Measurements from ENCODE around the gene PLCB1. TPM values are rescaled to one million over a fixed set of nuclear protein-coding genes. Genes with fewer than 3 reads are reported as not detected.

PLCB1 gene
- total and polyA plus RNA-seq, 7 donors: 1.5 to 10.7 (median 4.2) TPM

DNA sequence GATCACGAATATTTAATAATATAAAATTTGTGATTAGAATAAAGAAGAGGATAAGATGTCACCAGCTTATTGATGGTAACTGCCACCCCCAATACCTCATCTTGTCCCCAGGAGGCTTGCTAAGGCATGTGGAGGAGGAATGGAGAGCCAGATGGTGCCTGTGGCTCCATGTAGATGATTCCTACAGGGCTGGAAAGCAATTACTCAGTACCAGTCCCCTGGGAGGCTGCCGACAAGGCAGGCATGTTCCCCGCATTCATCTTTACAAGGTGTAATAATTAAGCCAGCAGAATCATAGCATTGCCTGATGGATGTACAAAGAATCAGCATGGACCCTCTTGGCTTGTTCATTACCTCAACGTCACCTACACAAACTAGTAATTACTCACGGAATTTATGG, 155.3 kb downstream of the PLCB1 start:
- Histone ChIP-seq H3K4me3 (no peak overlapping the region), H3K27me3 (ENCODE audit: insufficient read depth in 3 of 3, low read length in 2 of 3) (no peaks in the 10 kb centered on the region), H3K27ac (no peak overlapping the region), H3K9me3 (no peaks in the 10 kb centered on the region), H3K36me3 (ENCODE audit: insufficient read depth in 1 of 2, low read depth in 1 of 2) (no peaks in the 10 kb centered on the region), H3K4me1 (no peaks in the 10 kb centered on the region)
- WGBS, 3 donors: 73 to 80% (median 78%) methylated on average over 5 of the region's 5 CpGs
- TF ChIP-seq, protein P1, sequence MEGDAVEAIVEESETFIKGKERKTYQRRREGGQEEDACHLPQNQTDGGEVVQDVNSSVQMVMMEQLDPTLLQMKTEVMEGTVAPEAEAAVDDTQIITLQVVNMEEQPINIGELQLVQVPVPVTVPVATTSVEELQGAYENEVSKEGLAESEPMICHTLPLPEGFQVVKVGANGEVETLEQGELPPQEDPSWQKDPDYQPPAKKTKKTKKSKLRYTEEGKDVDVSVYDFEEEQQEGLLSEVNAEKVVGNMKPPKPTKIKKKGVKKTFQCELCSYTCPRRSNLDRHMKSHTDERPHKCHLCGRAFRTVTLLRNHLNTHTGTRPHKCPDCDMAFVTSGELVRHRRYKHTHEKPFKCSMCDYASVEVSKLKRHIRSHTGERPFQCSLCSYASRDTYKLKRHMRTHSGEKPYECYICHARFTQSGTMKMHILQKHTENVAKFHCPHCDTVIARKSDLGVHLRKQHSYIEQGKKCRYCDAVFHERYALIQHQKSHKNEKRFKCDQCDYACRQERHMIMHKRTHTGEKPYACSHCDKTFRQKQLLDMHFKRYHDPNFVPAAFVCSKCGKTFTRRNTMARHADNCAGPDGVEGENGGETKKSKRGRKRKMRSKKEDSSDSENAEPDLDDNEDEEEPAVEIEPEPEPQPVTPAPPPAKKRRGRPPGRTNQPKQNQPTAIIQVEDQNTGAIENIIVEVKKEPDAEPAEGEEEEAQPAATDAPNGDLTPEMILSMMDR (IDR thresholded peaks at IDR 0.05): no peak
- ATAC-seq: no peak
- intact Hi-C loops (cut with DNase I): no loop called here
- DNase-seq: no peak

GRCh38 chr20:8291200-8291599, 159.1 kb downstream of the PLCB1 start:
- intact Hi-C loops (cut with DNase I): no loop called here
- Histone ChIP-seq H3K9me3 (no peaks in the 10 kb centered on the region), H3K4me1 (peaks cover 6% of the 10 kb centered on the region), H3K27me3 (ENCODE audit: insufficient read depth in 3 of 3, low read length in 2 of 3) (no peaks in the 10 kb centered on the region), H3K4me3 (no peak overlapping the region), H3K36me3 (ENCODE audit: insufficient read depth in 1 of 2, low read depth in 1 of 2) (no peaks in the 10 kb centered on the region), H3K27ac (no peak overlapping the region)
- ATAC-seq: no peak
- TF ChIP-seq, protein P1 (IDR thresholded peaks at IDR 0.05): no peak
- WGBS, 3 donors: 86 to 92% (median 88%) methylated on average over 1 of the region's 1 CpG
- no peak for DNase-seq

- ATAC-seq: no peak
- intact Hi-C loops (cut with DNase I): no loop called here
- no peak for DNase-seq
Measured at GRCh38 chr20:8291873-8292272, 159.8 kb downstream of the PLCB1 start.

GRCh38 chr20:8292793-8293192, 160.7 kb downstream of the PLCB1 start:
- Histone ChIP-seq H3K27me3 (ENCODE audit: insufficient read depth in 3 of 3, low read length in 2 of 3) (no peaks in the 10 kb centered on the region), H3K4me1 (peaks cover 6% of the 10 kb centered on the region), H3K27ac (no peak overlapping the region), H3K4me3 (no peak overlapping the region), H3K9me3 (no peaks in the 10 kb centered on the region), H3K36me3 (ENCODE audit: insufficient read depth in 1 of 2, low read depth in 1 of 2) (no peaks in the 10 kb centered on the region)
- DNase-seq: no peak
- intact Hi-C loops (cut with DNase I): no loop called here
- no peak for ATAC-seq
- TF ChIP-seq, protein P1 (IDR thresholded peaks at IDR 0.05): no peak
- WGBS, 3 donors: 76 to 88% (median 83%) methylated on average over 1 of the region's 1 CpG

More at GRCh38 chr20:8291873-8292272, 159.8 kb downstream of the PLCB1 start:
- TF ChIP-seq, protein P1 (IDR thresholded peaks at IDR 0.05): no peak
- Histone ChIP-seq H3K36me3 (ENCODE audit: insufficient read depth in 1 of 2, low read depth in 1 of 2) (no peaks in the 10 kb centered on the region), H3K27ac (no peak overlapping the region), H3K27me3 (ENCODE audit: insufficient read depth in 3 of 3, low read length in 2 of 3) (no peaks in the 10 kb centered on the region), H3K4me1 (peaks cover 6% of the 10 kb centered on the region), H3K9me3 (no peaks in the 10 kb centered on the region), H3K4me3 (no peak overlapping the region)
- WGBS, 3 donors: 79 to 92% (median 80%) methylated on average over 1 of the region's 1 CpG

DNA sequence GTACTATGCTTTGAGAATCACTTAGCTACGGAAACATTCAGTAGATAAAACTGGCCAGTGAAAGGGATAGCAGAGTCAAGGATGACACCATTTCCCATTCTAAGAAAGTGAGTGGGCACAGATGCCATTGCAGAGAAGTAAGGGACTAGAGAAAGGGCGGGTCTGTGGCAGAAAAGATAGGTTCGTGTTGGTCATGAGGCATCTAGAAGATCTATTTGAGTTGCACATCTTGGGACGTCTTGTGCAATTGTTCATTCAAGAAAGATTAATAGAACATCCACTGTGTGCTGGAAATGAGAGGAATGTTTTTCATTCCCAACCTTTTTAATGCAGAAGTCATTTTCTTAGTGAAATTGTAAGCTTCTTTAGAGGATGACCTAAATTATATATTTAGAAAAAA, 161.7 kb downstream of the PLCB1 start:
- no peak for DNase-seq
- Histone ChIP-seq H3K27me3 (ENCODE audit: insufficient read depth in 3 of 3, low read length in 2 of 3) (no peaks in the 10 kb centered on the region), H3K4me3 (no peak overlapping the region), H3K9me3 (no peaks in the 10 kb centered on the region), H3K4me1 (peaks cover 6% of the 10 kb centered on the region), H3K27ac (no peak overlapping the region), H3K36me3 (ENCODE audit: insufficient read depth in 1 of 2, low read depth in 1 of 2) (no peaks in the 10 kb centered on the region)
- TF ChIP-seq, protein P1 (IDR thresholded peaks at IDR 0.05): no peak
- intact Hi-C loops (cut with DNase I): no loop called here
- ATAC-seq: peak in 1 of 4 donors; percentile 40
- WGBS, 3 donors: 67 to 88% (median 81%) methylated on average over 4 of the region's 4 CpGs
